ENCODE measurements around the gene MAFG.
"Not testable (repeated sequence)": the region's sequence is repeated elsewhere in the genome, so short reads cannot be mapped to it uniquely, and the experiment has no call there.

MAFG gene

GRCh38 chr17:81924557-81925532, 2.7 kb downstream of the MAFG start:
- DNase-seq (ENCODE audit: low read depth in 4 of 4, low spot score in 1 of 4), result no peak

GRCh38 chr17:81923302-81924260, 4.0 kb downstream of the MAFG start:
- no peak for DNase-seq (ENCODE audit: low read depth in 4 of 4, low spot score in 1 of 4)

- DNase-seq (ENCODE audit: low read depth in 4 of 4, low spot score in 1 of 4), result no peak
These were observed 4.8 kb downstream of the MAFG start for GRCh38 chr17:81922566-81923301.

GRCh38 chr17:81921996-81922565, 5.5 kb downstream of the MAFG start:
- no peak for DNase-seq (ENCODE audit: low read depth in 4 of 4, low spot score in 1 of 4)

- DNase-seq (ENCODE audit: low read depth in 4 of 4, low spot score in 1 of 4), result no peak
These were observed 6.0 kb downstream of the MAFG start for GRCh38 chr17:81921537-81921862.

- DNase-seq (ENCODE audit: low read depth in 4 of 4, low spot score in 1 of 4), result no peak
These were observed 6.7 kb downstream of the MAFG start for GRCh38 chr17:81920612-81921536.

GRCh38 chr17:81918832-81919545, 8.5 kb downstream of the MAFG start:
- no peak for DNase-seq (ENCODE audit: low read depth in 4 of 4, low spot score in 1 of 4)

GRCh38 chr17:81918333-81918669, 9.2 kb downstream of the MAFG start:
- DNase-seq (ENCODE audit: low read depth in 4 of 4, low spot score in 1 of 4), result not testable (repeated sequence)

GRCh38 chr17:81917565-81918332, 9.8 kb downstream of the MAFG start, which contains the start of gene SIRT7:
TSS of gene SIRT7 (minus strand) at chr17:81918176. CDS start at chr17:81918131, 45 bp downstream.
- peak; percentile 57 to 74 (median 70) for DNase-seq (ENCODE audit: low read depth in 4 of 4, low spot score in 1 of 4)

- no peak for DNase-seq (ENCODE audit: low read depth in 4 of 4, low spot score in 1 of 4)
These were observed 11.1 kb downstream of the MAFG start for GRCh38 chr17:81916234-81917001.

- DNase-seq (ENCODE audit: low read depth in 4 of 4, low spot score in 1 of 4), result no peak
These were observed 12.2 kb downstream of the MAFG start for GRCh38 chr17:81915331-81915730.

- DNase-seq (ENCODE audit: low read depth in 4 of 4, low spot score in 1 of 4), result no peak
These were observed 13.3 kb downstream of the MAFG start for GRCh38 chr17:81914103-81914850.

- DNase-seq (ENCODE audit: low read depth in 4 of 4, low spot score in 1 of 4), result no peak
These were observed 14.0 kb downstream of the MAFG start for GRCh38 chr17:81913394-81914102.

- no peak for DNase-seq (ENCODE audit: low read depth in 4 of 4, low spot score in 1 of 4)
These were observed 14.9 kb downstream of the MAFG start for GRCh38 chr17:81912441-81913309.

GRCh38 chr17:81911969-81912368, 15.6 kb downstream of the MAFG start:
- no peak for DNase-seq (ENCODE audit: low read depth in 4 of 4, low spot score in 1 of 4)
